Esophagus muscularis mucosa (tissue), 4 donors: ENCODE measurements around the gene C6orf89.

Experiments
- CTCF ChIP-seq, 3 experiments: fragments of 200-600 bp in 2 of 3; fragments of 450-650 bp in 1 of 3; sonication (generic) in 2 of 3; IDR thresholded peaks; one replicate each; pipeline ENCODE4 v1.5.1; 2017 to 2019; ENCODE audit warnings: antibody characterized with exemption in 3 of 3, mild to moderate bottlenecking in 2 of 3, moderate library complexity in 1 of 3
- EP300 ChIP-seq: sonication (generic); formaldehyde crosslinking; IDR thresholded peaks from one replicate; pipeline ENCODE4 v1.6.1; 2017; ENCODE audit warnings: antibody characterized with exemption
- POLR2A ChIP-seq: fragments of 450-650 bp; IDR thresholded peaks from one replicate; pipeline ENCODE4 v1.6.1; 2017; ENCODE audit warnings: antibody characterized with exemption, moderate library complexity, mild to moderate bottlenecking, low read depth
- POLR2AphosphoS5 ChIP-seq, 2 donors: sonication (generic); formaldehyde crosslinking; IDR thresholded peaks; one replicate each; pipeline ENCODE4 v1.6.1; 2017; ENCODE audit warnings: antibody characterized with exemption in 2 of 2

- TF ChIP-seq CTCF (IDR thresholded peaks at IDR 0.05) = no peak
- TF ChIP-seq EP300 = no peak
- TF ChIP-seq POLR2AphosphoS5 (IDR thresholded peaks at IDR 0.05) = no peak
- no peak for TF ChIP-seq POLR2A
Measured at GRCh38 chr6:36962874-36963273, 77.1 kb downstream of the C6orf89 start.
